Measurements from ENCODE around the gene MAS1.

MAS1 gene

GRCh38 chr6:159879856-159880255 lies 10.9 kb upstream of the MAS1 start:
- Histone ChIP-seq H3K9me3 (ENCODE audit: control insufficient read depth, insufficient read depth, low read length) (no peaks in the 10 kb centered on the region), H4K20me1 (ENCODE audit: control insufficient read depth, insufficient read depth, low read depth, low read length) (no peaks in the 10 kb centered on the region), H3K9me2 (replicated peaks; ENCODE audit: control insufficient read depth, low read length) (no peaks in the 10 kb centered on the region), H3K4me3 (ENCODE audit: low read length) (no peak overlapping the region), H3K27ac (ENCODE audit: low read depth, low read length) (no peak overlapping the region), H3K4me1 (ENCODE audit: control insufficient read depth, low read length) (peaks cover 11% of the 10 kb centered on the region), H3K4me2 (ENCODE audit: low read length) (no peak overlapping the region), H3F3A (ENCODE audit: control insufficient read depth, insufficient read depth) (no peaks in the 10 kb centered on the region), H3K27me3 (ENCODE audit: control insufficient read depth, low read length) (no peaks in the 10 kb centered on the region), H3K36me3 (ENCODE audit: control insufficient read depth, low read length) (no peaks in the 10 kb centered on the region), H3K79me2 (ENCODE audit: control insufficient read depth, low read length) (no peaks in the 10 kb centered on the region)
- TF ChIP-seq EZH2phosphoT487 (IDR thresholded peaks at IDR 0.05; ENCODE audit: borderline replicate concordance, low read length) = no peak

GRCh38 chr6:159880412-159880975 lies 10.3 kb upstream of the MAS1 start:
- no peaks in the 10 kb centered on the region for H3F3A ChIP-seq (ENCODE audit: control insufficient read depth, insufficient read depth)
- TF ChIP-seq EZH2phosphoT487 (IDR thresholded peaks at IDR 0.05; ENCODE audit: borderline replicate concordance, low read length) = no peak
- no peak for TF ChIP-seq CTCF (IDR thresholded peaks at IDR 0.05; ENCODE audit: low read depth, low read length, poor library complexity, severe bottlenecking)
- H3K27me3 ChIP-seq (ENCODE audit: control insufficient read depth, low read length) = no peaks in the 10 kb centered on the region
- no peaks in the 10 kb centered on the region for H3K79me2 ChIP-seq (ENCODE audit: control insufficient read depth, low read length)
- H3K4me1 ChIP-seq (ENCODE audit: control insufficient read depth, low read length) = peaks cover 4% of the 10 kb centered on the region
- no peaks in the 10 kb centered on the region for H3K9me2 ChIP-seq (replicated peaks; ENCODE audit: control insufficient read depth, low read length)
- H3K27ac ChIP-seq (ENCODE audit: low read depth, low read length) = no peak overlapping the region
- H3K4me2 ChIP-seq (ENCODE audit: low read length) = no peak overlapping the region
- no peaks in the 10 kb centered on the region for H3K36me3 ChIP-seq (ENCODE audit: control insufficient read depth, low read length)
- H3K9me3 ChIP-seq (ENCODE audit: control insufficient read depth, insufficient read depth, low read length) = no peaks in the 10 kb centered on the region
- H4K20me1 ChIP-seq (ENCODE audit: control insufficient read depth, insufficient read depth, low read depth, low read length) = no peaks in the 10 kb centered on the region
- H3K4me3 ChIP-seq (ENCODE audit: low read length) = no peak overlapping the region

GRCh38 chr6:159884720-159885119 lies 6.1 kb upstream of the MAS1 start:
- no peaks in the 10 kb centered on the region for H4K20me1 ChIP-seq (ENCODE audit: control insufficient read depth, insufficient read depth, low read depth, low read length)
- no peak overlapping the region for H3K4me3 ChIP-seq (ENCODE audit: low read length)
- TF ChIP-seq CTCF (IDR thresholded peaks at IDR 0.05; ENCODE audit: low read depth, low read length, poor library complexity, severe bottlenecking) (no peak), EZH2phosphoT487 (IDR thresholded peaks at IDR 0.05; ENCODE audit: borderline replicate concordance, low read length) (no peak)
- peaks cover 9% of the 10 kb centered on the region for H3K27me3 ChIP-seq (ENCODE audit: control insufficient read depth, low read length)
- H3K79me2 ChIP-seq (ENCODE audit: control insufficient read depth, low read length) = no peaks in the 10 kb centered on the region
- no peaks in the 10 kb centered on the region for H3K9me2 ChIP-seq (replicated peaks; ENCODE audit: control insufficient read depth, low read length)
- no peak overlapping the region for H3K4me2 ChIP-seq (ENCODE audit: low read length)
- no peak overlapping the region for H3K27ac ChIP-seq (ENCODE audit: low read depth, low read length)
- no peaks in the 10 kb centered on the region for H3K4me1 ChIP-seq (ENCODE audit: control insufficient read depth, low read length)
- H3K9me3 ChIP-seq (ENCODE audit: control insufficient read depth, insufficient read depth, low read length) = no peaks in the 10 kb centered on the region
- H3F3A ChIP-seq (ENCODE audit: control insufficient read depth, insufficient read depth) = no peaks in the 10 kb centered on the region
- no peaks in the 10 kb centered on the region for H3K36me3 ChIP-seq (ENCODE audit: control insufficient read depth, low read length)

GRCh38 chr6:159886270-159886669 lies 4.5 kb upstream of the MAS1 start:
- H3K4me3 ChIP-seq (ENCODE audit: low read length) = no peak overlapping the region
- H3K36me3 ChIP-seq (ENCODE audit: control insufficient read depth, low read length) = no peaks in the 10 kb centered on the region
- H3K79me2 ChIP-seq (ENCODE audit: control insufficient read depth, low read length) = no peaks in the 10 kb centered on the region
- H3K27ac ChIP-seq (ENCODE audit: low read depth, low read length) = no peak overlapping the region
- no peaks in the 10 kb centered on the region for H3K9me2 ChIP-seq (replicated peaks; ENCODE audit: control insufficient read depth, low read length)
- peaks cover 19% of the 10 kb centered on the region for H3K27me3 ChIP-seq (ENCODE audit: control insufficient read depth, low read length)
- no peaks in the 10 kb centered on the region for H4K20me1 ChIP-seq (ENCODE audit: control insufficient read depth, insufficient read depth, low read depth, low read length)
- H3K4me1 ChIP-seq (ENCODE audit: control insufficient read depth, low read length) = no peaks in the 10 kb centered on the region
- H3K9me3 ChIP-seq (ENCODE audit: control insufficient read depth, insufficient read depth, low read length) = no peaks in the 10 kb centered on the region
- H3K4me2 ChIP-seq (ENCODE audit: low read length) = no peak overlapping the region
- TF ChIP-seq CTCF (IDR thresholded peaks at IDR 0.05; ENCODE audit: low read depth, low read length, poor library complexity, severe bottlenecking) = no peak
- no peak for TF ChIP-seq EZH2phosphoT487 (IDR thresholded peaks at IDR 0.05; ENCODE audit: borderline replicate concordance, low read length)
- no peaks in the 10 kb centered on the region for H3F3A ChIP-seq (ENCODE audit: control insufficient read depth, insufficient read depth)
